Esophagus (tissue), 2 donors: ENCODE results near the gene PCDHGC3. TPM values are rescaled to one million over a fixed set of nuclear protein-coding genes. Genes with fewer than 3 reads are reported as not detected.

ENCODE experiments used
- H3K27ac ChIP-seq, 2 donors: one replicate each; pipeline ENCODE4 v1.5.1; 2013; ENCODE audit warnings: low read depth in 2 of 2, mild to moderate bottlenecking in 2 of 2, inconsistent platforms in 1 of 2, low read length in 1 of 2, moderate library complexity in 1 of 2
- H3K27me3 ChIP-seq, 2 donors: one replicate each; pipeline ENCODE4 v1.6.1; 2013; ENCODE audit warnings: low read length in 2 of 2, control low read depth in 1 of 2, mild to moderate bottlenecking in 1 of 2; ENCODE audit not compliant: insufficient read depth in 2 of 2, control insufficient read depth in 1 of 2
- H3K36me3 ChIP-seq, 2 donors: one replicate each; pipeline ENCODE4 v1.6.1; 2013; ENCODE audit warnings: low read length in 1 of 2; ENCODE audit not compliant: control insufficient read depth in 2 of 2, insufficient read depth in 2 of 2
- H3K4me1 ChIP-seq, 2 donors: one replicate each; pipeline ENCODE4 v1.6.1; 2013; ENCODE audit warnings: low read length in 1 of 2; ENCODE audit not compliant: control insufficient read depth in 2 of 2, insufficient read depth in 2 of 2
- H3K4me3 ChIP-seq, 2 donors: one replicate each; pipeline ENCODE4 v1.5.1; 2013; ENCODE audit warnings: low read length in 2 of 2, mild to moderate bottlenecking in 2 of 2, low read depth in 1 of 2, moderate library complexity in 1 of 2
- H3K9me3 ChIP-seq, 2 donors: one replicate each; pipeline ENCODE4 v1.6.1; 2013; ENCODE audit warnings: mild to moderate bottlenecking in 2 of 2, low read depth in 1 of 2, low read length in 1 of 2, moderate library complexity in 1 of 2; ENCODE audit not compliant: control insufficient read depth in 2 of 2, insufficient read depth in 1 of 2
- WGBS, 2 donors: extraction: QIAGEN DNeasy Blood & Tissue Kit; methylation state at CpG; one replicate each; pipeline ENCODE4 v1.1.7; 2013; 5-methylcytosine and 5-hydroxymethylcytosine counted together
- polyA plus RNA-seq, 2 donors: library from polyadenylated mRNA; stranded (reverse); fragments of 200-250 nt; gene quantifications; one replicate each; pipeline ENCODE4 v1.2.3, GENCODE V29; 2013
- donor health status: healthy with polysubstance abuse.
- donor health status: Bipolar disorder and iron deficiency.

Gene PCDHGC3
- polyA plus RNA-seq, 2 donors: 25.8 to 32.1 TPM

DNA sequence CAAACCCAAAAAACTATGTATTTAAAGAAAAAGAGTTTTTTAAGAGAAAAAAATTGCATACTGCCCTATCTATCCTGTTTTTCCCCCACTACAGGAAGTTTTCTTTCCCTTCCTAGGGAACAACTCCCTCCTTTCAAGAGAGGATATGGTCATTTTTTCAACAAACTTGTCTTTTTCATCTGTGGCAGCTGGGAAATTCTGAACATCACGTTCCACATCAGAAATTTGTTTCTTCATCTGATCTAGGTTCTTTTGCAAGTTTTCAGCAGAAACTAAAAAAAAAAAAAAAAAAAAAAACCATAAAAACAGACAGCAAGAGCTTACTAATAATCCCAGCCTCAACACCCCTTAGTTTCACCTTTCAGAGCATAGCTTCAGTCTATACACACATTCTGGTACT is 51.7 kb downstream of the PCDHGC3 start:
- no peak overlapping the region for H3K4me3 ChIP-seq
- no peaks in the 10 kb centered on the region for H3K27me3 ChIP-seq
- no peaks in the 10 kb centered on the region for H3K9me3 ChIP-seq
- WGBS, 2 donors: 63 to 67% methylated on average over 1 of the region's 1 CpG
- peaks cover 0 to 5% of the 10 kb centered on the region in 2 donors for H3K4me1 ChIP-seq
- H3K27ac ChIP-seq: no peak overlapping the region
- H3K36me3 ChIP-seq: peaks cover 6 to 19% of the 10 kb centered on the region in 2 donors

Other genes starting within 250 kb of the PCDHGC3 start
- gene PCDHB15, start 230.6 kb upstream of the PCDHGC3 start, polyA plus RNA-seq: under 1 TPM; 0.37 to 0.80 TPM
- gene SLC25A2, start 171.9 kb upstream of the PCDHGC3 start, polyA plus RNA-seq: under 1 TPM; 0.05 to 0.29 TPM
- gene TAF7, start 155.2 kb upstream of the PCDHGC3 start, polyA plus RNA-seq: 10 to 100 TPM; 22.5 to 35.3 TPM
- gene PCDHGA1, start 145.5 kb upstream of the PCDHGC3 start, polyA plus RNA-seq: under 1 TPM; 0.13 to 0.22 TPM
- gene PCDHGA2, start 137.2 kb upstream of the PCDHGC3 start, polyA plus RNA-seq: under 1 TPM; 0.14 to 0.27 TPM
- under 1 TPM; 0.08 to 0.12 TPM for gene PCDHGA3, start 132.1 kb upstream of the PCDHGC3 start, polyA plus RNA-seq
- under 1 TPM; 0.19 to 0.39 TPM for gene PCDHGB1, start 125.9 kb upstream of the PCDHGC3 start, polyA plus RNA-seq
- gene PCDHGA4, start 120.9 kb upstream of the PCDHGC3 start, polyA plus RNA-seq: under 1 TPM; 0.11 to 0.12 TPM
- under 1 TPM; 0.20 to 0.39 TPM for gene PCDHGB2, start 116.0 kb upstream of the PCDHGC3 start, polyA plus RNA-seq
- under 1 TPM; 0.14 to 0.28 TPM for gene PCDHGA5, start 111.8 kb upstream of the PCDHGC3 start, polyA plus RNA-seq
- under 1 TPM; 0.13 to 0.37 TPM for gene PCDHGB3, start 105.7 kb upstream of the PCDHGC3 start, polyA plus RNA-seq
- under 1 TPM; 0.36 to 0.63 TPM for gene PCDHGA6, start 102.1 kb upstream of the PCDHGC3 start, polyA plus RNA-seq
- gene PCDHGA7, start 93.2 kb upstream of the PCDHGC3 start, polyA plus RNA-seq: under 1 TPM; 0.24 to 0.53 TPM
- gene PCDHGB4, start 88.3 kb upstream of the PCDHGC3 start, polyA plus RNA-seq: under 1 TPM; 0.36 to 0.37 TPM
- gene PCDHGA8, start 83.3 kb upstream of the PCDHGC3 start, polyA plus RNA-seq: under 1 TPM; 0.06 to 0.29 TPM
- gene PCDHGB5, start 78.0 kb upstream of the PCDHGC3 start, polyA plus RNA-seq: 1 to 10 TPM; 1.0 to 1.7 TPM
- under 1 TPM; 0.54 to 0.83 TPM for gene PCDHGA9, start 73.2 kb upstream of the PCDHGC3 start, polyA plus RNA-seq
- under 1 TPM; 0.60 to 0.92 TPM for gene PCDHGB6, start 67.9 kb upstream of the PCDHGC3 start, polyA plus RNA-seq
- gene PCDHGA10, start 63.0 kb upstream of the PCDHGC3 start, polyA plus RNA-seq: 1 to 10 TPM; 1.1 to 1.2 TPM
- 1 to 10 TPM; 1.2 to 1.4 TPM for gene PCDHGB7, start 58.3 kb upstream of the PCDHGC3 start, polyA plus RNA-seq
- under 1 TPM; 0.44 to 0.75 TPM for gene PCDHGA11, start 54.9 kb upstream of the PCDHGC3 start, polyA plus RNA-seq
- under 1 TPM; 0.34 to 0.65 TPM for gene PCDHGA12, start 45.5 kb upstream of the PCDHGC3 start, polyA plus RNA-seq
- under 1 TPM; 0.05 to 0.45 TPM for gene PCDHGC4, start 9.1 kb downstream of the PCDHGC3 start, polyA plus RNA-seq
- under 1 TPM; 0.05 to 0.43 TPM for gene PCDHGC5, start 13.1 kb downstream of the PCDHGC3 start, polyA plus RNA-seq
- gene DIAPH1, start 143.0 kb downstream of the PCDHGC3 start, polyA plus RNA-seq: 10 to 100 TPM; 84.2 to 84.5 TPM
- gene HDAC3, start 160.9 kb downstream of the PCDHGC3 start, polyA plus RNA-seq: 10 to 100 TPM; 38.9 to 46.3 TPM
- 1 to 10 TPM; 6.3 to 6.7 TPM for gene RELL2, start 161.0 kb downstream of the PCDHGC3 start, polyA plus RNA-seq
- gene FCHSD1, start 175.5 kb downstream of the PCDHGC3 start, polyA plus RNA-seq: 10 to 100 TPM; 10.3 to 16.2 TPM
- 1 to 10 TPM; 2.9 to 4.0 TPM for gene ARAP3, start 206.3 kb downstream of the PCDHGC3 start, polyA plus RNA-seq